ENCODE data around the gene INO80.

Gene INO80

DNA sequence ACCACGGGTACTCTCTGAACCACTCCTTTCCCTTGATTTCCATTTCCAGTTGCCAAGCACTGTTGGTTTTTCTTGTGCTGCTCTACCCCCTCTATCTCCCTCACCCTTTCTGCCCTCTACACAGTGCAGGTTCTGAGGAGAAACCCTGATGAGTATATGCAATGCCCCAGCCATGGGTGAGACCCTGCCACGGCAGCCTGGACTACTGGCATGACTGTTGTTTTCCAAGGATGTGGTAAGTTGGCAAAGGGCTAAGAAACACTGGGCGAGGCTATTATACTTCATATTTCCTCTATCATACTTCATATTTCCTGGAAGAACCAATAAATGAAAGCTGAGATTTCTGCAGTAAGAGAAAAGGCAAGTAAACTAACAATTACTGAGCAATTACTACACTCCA, 134.9 kb downstream of the INO80 start:
- TF ChIP-seq, protein P1, sequence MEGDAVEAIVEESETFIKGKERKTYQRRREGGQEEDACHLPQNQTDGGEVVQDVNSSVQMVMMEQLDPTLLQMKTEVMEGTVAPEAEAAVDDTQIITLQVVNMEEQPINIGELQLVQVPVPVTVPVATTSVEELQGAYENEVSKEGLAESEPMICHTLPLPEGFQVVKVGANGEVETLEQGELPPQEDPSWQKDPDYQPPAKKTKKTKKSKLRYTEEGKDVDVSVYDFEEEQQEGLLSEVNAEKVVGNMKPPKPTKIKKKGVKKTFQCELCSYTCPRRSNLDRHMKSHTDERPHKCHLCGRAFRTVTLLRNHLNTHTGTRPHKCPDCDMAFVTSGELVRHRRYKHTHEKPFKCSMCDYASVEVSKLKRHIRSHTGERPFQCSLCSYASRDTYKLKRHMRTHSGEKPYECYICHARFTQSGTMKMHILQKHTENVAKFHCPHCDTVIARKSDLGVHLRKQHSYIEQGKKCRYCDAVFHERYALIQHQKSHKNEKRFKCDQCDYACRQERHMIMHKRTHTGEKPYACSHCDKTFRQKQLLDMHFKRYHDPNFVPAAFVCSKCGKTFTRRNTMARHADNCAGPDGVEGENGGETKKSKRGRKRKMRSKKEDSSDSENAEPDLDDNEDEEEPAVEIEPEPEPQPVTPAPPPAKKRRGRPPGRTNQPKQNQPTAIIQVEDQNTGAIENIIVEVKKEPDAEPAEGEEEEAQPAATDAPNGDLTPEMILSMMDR (IDR thresholded peaks at IDR 0.05; ENCODE audit: low read depth, low read length): no peak
- no peak overlapping the region for H3K4me3 ChIP-seq (replicated peaks in 1 of 2; ENCODE audit: low read depth in 2 of 2, low read length in 2 of 2)
- no peak for DNase-seq (ENCODE audit: low read depth in 2 of 2)

DNA sequence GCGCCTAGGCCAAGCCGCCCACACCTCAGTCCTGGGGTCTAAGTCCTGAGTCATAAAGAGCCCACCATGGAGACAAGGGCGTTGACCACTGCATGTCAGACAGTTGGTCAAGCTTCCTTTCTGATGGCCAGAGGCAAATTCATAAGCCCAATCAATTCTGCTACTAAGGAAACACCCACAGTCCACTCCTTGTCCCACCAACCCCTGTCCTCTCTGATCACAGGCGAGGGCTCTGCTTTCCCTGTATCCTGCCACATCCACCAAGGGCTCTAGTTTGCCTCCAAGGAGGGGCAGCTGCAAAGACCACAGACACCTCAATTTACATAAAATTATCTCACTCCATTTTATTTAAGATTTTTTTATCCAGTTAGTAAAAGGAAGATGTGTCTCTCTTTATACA, 137.5 kb downstream of the INO80 start:
- no peak for DNase-seq (ENCODE audit: low read depth in 2 of 2)
- TF ChIP-seq, protein P1 (IDR thresholded peaks at IDR 0.05; ENCODE audit: low read depth, low read length): no peak
- no peak overlapping the region for H3K4me3 ChIP-seq (replicated peaks in 1 of 2; ENCODE audit: low read depth in 2 of 2, low read length in 2 of 2)

DNA sequence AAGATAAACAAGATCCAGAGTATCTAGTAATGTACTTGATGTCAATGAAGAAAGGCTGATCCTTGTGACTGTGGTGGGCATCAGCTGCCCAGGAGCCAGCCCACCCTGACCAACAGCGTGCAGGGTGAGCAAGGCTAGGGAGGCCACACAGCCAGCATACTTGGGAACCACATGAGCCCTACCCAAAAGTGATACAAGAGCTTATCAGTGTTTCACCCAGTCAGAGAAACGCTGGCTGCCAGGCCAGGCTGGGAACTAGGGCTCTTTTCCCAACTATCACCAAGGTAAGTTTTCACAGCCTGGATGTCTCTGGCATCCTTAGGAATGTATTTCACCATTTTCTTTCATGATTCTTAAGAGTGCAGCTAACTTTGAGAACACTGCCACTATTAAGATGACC, 137.9 kb downstream of the INO80 start:
- TF ChIP-seq, protein P1 (IDR thresholded peaks at IDR 0.05; ENCODE audit: low read depth, low read length): no peak
- no peak for DNase-seq (ENCODE audit: low read depth in 2 of 2)
- H3K4me3 ChIP-seq (replicated peaks in 1 of 2; ENCODE audit: low read depth in 2 of 2, low read length in 2 of 2): no peak overlapping the region

DNA sequence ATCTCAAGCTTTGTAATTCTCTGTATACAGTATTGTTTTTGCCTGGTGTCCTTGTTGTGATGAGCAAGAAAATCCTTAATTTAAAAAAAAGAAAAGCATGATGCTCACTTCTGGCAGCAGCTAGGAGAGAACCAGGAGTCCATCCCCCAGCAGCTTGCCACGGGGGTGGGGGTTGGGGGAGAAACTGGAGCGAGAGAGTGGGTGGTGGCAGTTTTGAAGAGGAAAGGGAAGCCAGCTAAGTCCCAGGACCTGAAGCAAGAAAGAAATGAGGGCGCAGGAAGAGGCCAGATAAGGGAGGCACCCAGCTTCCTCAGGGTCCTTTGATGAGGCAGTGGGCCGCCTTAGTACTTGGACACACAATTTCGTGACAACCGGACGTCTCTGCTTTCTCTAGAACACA, 139.3 kb downstream of the INO80 start:
- TF ChIP-seq, protein P1 (IDR thresholded peaks at IDR 0.05; ENCODE audit: low read depth, low read length): no peak
- no peak overlapping the region for H3K4me3 ChIP-seq (replicated peaks in 1 of 2; ENCODE audit: low read depth in 2 of 2, low read length in 2 of 2)
- no peak for DNase-seq (ENCODE audit: low read depth in 2 of 2)

DNA sequence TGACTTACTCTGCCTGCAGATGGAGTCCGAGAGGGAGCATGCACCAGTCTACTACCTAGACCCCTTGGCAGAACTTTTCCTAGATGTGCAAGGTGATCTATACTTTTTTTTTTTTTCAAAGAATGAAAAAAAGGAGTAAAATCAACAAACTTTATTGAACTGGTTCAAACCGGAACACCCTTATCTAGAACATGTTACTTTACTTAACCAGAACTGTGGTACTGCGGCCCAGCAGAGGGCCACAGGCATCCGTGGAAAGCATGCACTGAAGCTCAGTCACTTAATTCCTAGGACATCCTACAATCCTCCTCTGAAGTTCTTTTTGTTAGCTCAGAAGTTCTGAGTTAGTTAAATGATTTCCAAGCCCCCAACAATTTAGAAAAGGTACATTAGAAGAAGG, 141.2 kb downstream of the INO80 start:
- no peak for DNase-seq (ENCODE audit: low read depth in 2 of 2)
- TF ChIP-seq, protein P1 (IDR thresholded peaks at IDR 0.05; ENCODE audit: low read depth, low read length): no peak
- no peak overlapping the region for H3K4me3 ChIP-seq (replicated peaks in 1 of 2; ENCODE audit: low read depth in 2 of 2, low read length in 2 of 2)

DNA sequence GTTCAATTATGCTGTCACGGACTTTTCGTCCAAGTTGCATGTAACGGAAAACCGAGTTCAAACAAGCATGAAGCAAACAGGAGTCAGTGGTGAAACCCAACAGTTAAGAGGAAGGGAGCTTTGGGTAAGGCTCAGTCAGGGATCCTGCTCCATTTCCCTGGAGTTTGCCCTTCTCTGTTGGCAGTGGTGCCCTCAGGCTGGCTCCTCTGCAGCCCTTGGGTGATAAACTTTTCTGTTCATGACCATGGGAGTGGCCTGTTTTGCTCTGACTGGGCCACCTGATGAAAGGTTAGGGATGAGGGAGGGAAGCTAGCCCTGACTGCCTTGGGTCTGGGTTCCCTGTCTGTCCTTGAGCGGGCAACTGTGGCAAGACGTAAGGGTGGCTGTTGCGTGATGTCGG, 146.7 kb downstream of the INO80 start:
- no peak for DNase-seq (ENCODE audit: low read depth in 2 of 2)
- TF ChIP-seq, protein P1 (IDR thresholded peaks at IDR 0.05; ENCODE audit: low read depth, low read length): no peak
- no peak overlapping the region for H3K4me3 ChIP-seq (replicated peaks in 1 of 2; ENCODE audit: low read depth in 2 of 2, low read length in 2 of 2)

DNA sequence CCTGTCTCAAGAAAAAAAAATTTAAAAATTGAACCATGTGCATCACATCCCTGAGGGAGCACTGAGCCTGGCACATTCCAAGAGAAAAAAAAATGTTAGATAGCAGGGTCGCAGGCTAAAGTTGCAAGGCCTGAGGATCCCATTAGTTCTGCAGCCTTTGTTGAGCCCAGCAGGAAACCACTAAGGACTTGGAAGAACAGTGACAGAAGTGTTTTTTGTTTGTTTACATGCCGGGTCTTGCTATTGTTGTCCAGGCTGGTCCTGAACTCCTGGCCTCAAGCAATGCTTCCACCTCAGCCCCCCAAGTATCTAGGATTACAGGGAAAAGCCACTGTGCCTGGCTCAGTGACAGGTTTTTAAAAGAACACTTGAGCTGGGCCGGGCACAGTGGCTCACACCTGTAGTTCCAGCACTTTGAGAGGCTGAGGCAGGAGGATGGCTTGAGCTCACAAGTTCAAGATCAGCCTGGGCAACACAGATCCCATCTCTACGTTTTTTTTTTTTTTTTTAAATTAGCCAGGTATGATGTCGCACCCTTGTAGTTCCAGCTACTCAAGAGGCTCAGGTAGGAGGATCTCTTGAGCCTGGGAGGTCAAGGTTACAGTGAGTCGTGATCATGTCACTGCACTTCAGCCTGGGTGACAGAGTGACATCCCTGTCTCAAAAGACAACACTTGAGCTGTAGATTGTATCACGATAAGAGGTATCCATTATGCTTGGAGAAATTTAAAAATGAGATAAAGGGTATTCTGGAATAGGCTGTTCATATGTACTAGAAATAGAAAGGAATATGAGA, 147.6 kb downstream of the INO80 start:
- TF ChIP-seq, protein P1 (IDR thresholded peaks at IDR 0.05; ENCODE audit: low read depth, low read length): no peak
- DNase-seq (ENCODE audit: low read depth in 2 of 2): no peak
- no peak overlapping the region for H3K4me3 ChIP-seq (replicated peaks in 1 of 2; ENCODE audit: low read depth in 2 of 2, low read length in 2 of 2)
